Measurements from ENCODE around the gene FIBP. TPM values are rescaled to one million over a fixed set of nuclear protein-coding genes. Genes with fewer than 3 reads are reported as not detected.
"Not testable (repeated sequence)": the region's sequence is repeated elsewhere in the genome, so short reads cannot be mapped to it uniquely, and the experiment has no call there.

Gene FIBP
- total RNA-seq, 1 donor = 193 TPM

GRCh38 chr11:65849771-65850216 is 38.5 kb downstream of the FIBP start:
- DNase-seq (ENCODE audit: low read depth in 2 of 3, low spot score in 2 of 3) = no peak

GRCh38 chr11:65849366-65849765 is 38.9 kb downstream of the FIBP start:
- no peak for DNase-seq (ENCODE audit: low read depth in 2 of 3, low spot score in 2 of 3)

GRCh38 chr11:65848693-65849092 is 39.6 kb downstream of the FIBP start:
- not testable (repeated sequence) for DNase-seq (ENCODE audit: low read depth in 2 of 3, low spot score in 2 of 3)

- no peak for DNase-seq (ENCODE audit: low read depth in 2 of 3, low spot score in 2 of 3)
Observed at GRCh38 chr11:65847746-65848145, 40.5 kb downstream of the FIBP start.

- no peak for DNase-seq (ENCODE audit: low read depth in 2 of 3, low spot score in 2 of 3)
Observed at GRCh38 chr11:65844231-65844872, 43.9 kb downstream of the FIBP start.

GRCh38 chr11:65843811-65844210 is 44.5 kb downstream of the FIBP start:
- DNase-seq (ENCODE audit: low read depth in 2 of 3, low spot score in 2 of 3) = no peak

- DNase-seq (ENCODE audit: low read depth in 2 of 3, low spot score in 2 of 3) = no peak
Observed at GRCh38 chr11:65842144-65842543, 46.1 kb downstream of the FIBP start.

GRCh38 chr11:65834202-65834601 is 54.1 kb downstream of the FIBP start:
- DNase-seq (ENCODE audit: low read depth in 2 of 3, low spot score in 2 of 3) = no peak

Other genes with a start within 250 kb of the FIBP start
- 107 TPM for gene RELA, start 225.6 kb downstream of the FIBP start, total RNA-seq
- gene KAT5, start 176.2 kb downstream of the FIBP start, total RNA-seq = 75.7 TPM
- 77.8 TPM for gene RNASEH2C, start 167.7 kb downstream of the FIBP start, total RNA-seq
- 16.2 TPM for gene AP5B1, start 107.5 kb downstream of the FIBP start, total RNA-seq
- 0.27 TPM for gene OVOL1, start 101.4 kb downstream of the FIBP start, total RNA-seq
- 4.3 TPM for gene SNX32, start 54.5 kb downstream of the FIBP start, total RNA-seq
- 701 TPM for gene CFL1, start 30.3 kb downstream of the FIBP start, total RNA-seq
- gene MUS81, start 28.0 kb downstream of the FIBP start, total RNA-seq = 85.1 TPM
- 13.7 TPM for gene EFEMP2, start 15.7 kb downstream of the FIBP start, total RNA-seq
- 95.9 TPM for gene CTSW, start 8.6 kb downstream of the FIBP start, total RNA-seq
- 43.6 TPM for gene CCDC85B, start 2.2 kb upstream of the FIBP start, total RNA-seq
- 24.5 TPM for gene FOSL1, start 11.9 kb upstream of the FIBP start, total RNA-seq
- gene C11orf68, start 30.6 kb upstream of the FIBP start, total RNA-seq = 52.8 TPM
- gene DRAP1, start 31.0 kb upstream of the FIBP start, total RNA-seq = 104 TPM
- not detected for gene TSGA10IP, start 57.0 kb upstream of the FIBP start, total RNA-seq
- 62.2 TPM for gene SART1, start 73.3 kb upstream of the FIBP start, total RNA-seq
- 22.6 TPM for gene EIF1AD, start 113.7 kb upstream of the FIBP start, total RNA-seq
- gene BANF1, start 114.0 kb upstream of the FIBP start, total RNA-seq = 21.5 TPM
- not detected for gene CST6, start 123.5 kb upstream of the FIBP start, total RNA-seq
- 0.27 TPM for gene CATSPER1, start 138.0 kb upstream of the FIBP start, total RNA-seq
- gene GAL3ST3, start 160.7 kb upstream of the FIBP start, total RNA-seq = 3.2 TPM
- 197 TPM for gene SF3B2, start 163.9 kb upstream of the FIBP start, total RNA-seq
- gene PACS1, start 181.8 kb upstream of the FIBP start, total RNA-seq = 75.9 TPM

Data from hematopoietic multipotent progenitor cell (in vitro differentiated cells).